NCI-H1417 treated with DMSO at 0.1 percent for 48 hours (cell line): Measurements from ENCODE around the gene FHIP2A.
"Not testable (repeated sequence)": the region's sequence is repeated elsewhere in the genome, so short reads cannot be mapped to it uniquely, and the experiment has no call there.

Experiments used
- DNase-seq: peaks from one replicate; lab custom pipeline; 2025; lab: John Stamatoyannopoulos, UW

FHIP2A gene

GRCh38 chr10:114821293-114821914 is at the start of gene FHIP2A:
Gene FHIP2A, plus strand, starts transcription at chr10:114821780. Its CDS starts 299 bp downstream, at chr10:114822079.
- DNase-seq = no peak

GRCh38 chr10:114772496-114773196 is 48.9 kb upstream of the FHIP2A start:
- DNase-seq = no peak

- no peak for DNase-seq
Measured at GRCh38 chr10:114773197-114773532, 48.4 kb upstream of the FHIP2A start.

GRCh38 chr10:114775082-114775481 is 46.5 kb upstream of the FHIP2A start:
- not testable (repeated sequence) for DNase-seq

- DNase-seq = no peak
Measured at GRCh38 chr10:114777415-114777814, 44.2 kb upstream of the FHIP2A start.

- DNase-seq = no peak
Measured at GRCh38 chr10:114779803-114780576, 41.6 kb upstream of the FHIP2A start.

GRCh38 chr10:114780577-114781184 is 40.9 kb upstream of the FHIP2A start:
- no peak for DNase-seq

GRCh38 chr10:114782666-114783065 is 38.9 kb upstream of the FHIP2A start:
- no peak for DNase-seq

GRCh38 chr10:114783686-114784085 is 37.9 kb upstream of the FHIP2A start:
- no peak for DNase-seq

GRCh38 chr10:114786492-114786891 is 35.1 kb upstream of the FHIP2A start:
- not testable (repeated sequence) for DNase-seq

- DNase-seq = not testable (repeated sequence)
Measured at GRCh38 chr10:114787131-114787530, 34.4 kb upstream of the FHIP2A start.

GRCh38 chr10:114791768-114792167 is 29.8 kb upstream of the FHIP2A start:
- no peak for DNase-seq

- DNase-seq = no peak
Measured at GRCh38 chr10:114795039-114795438, 26.5 kb upstream of the FHIP2A start.

GRCh38 chr10:114800361-114800760 is 21.2 kb upstream of the FHIP2A start:
- DNase-seq = no peak

- DNase-seq = no peak
Measured at GRCh38 chr10:114801411-114801813, 20.2 kb upstream of the FHIP2A start.

- DNase-seq = no peak
Measured at GRCh38 chr10:114802177-114802576, 19.4 kb upstream of the FHIP2A start.

GRCh38 chr10:114806562-114807391 is 14.8 kb upstream of the FHIP2A start:
- no peak for DNase-seq

- DNase-seq = no peak
Measured at GRCh38 chr10:114808982-114809381, 12.6 kb upstream of the FHIP2A start.

GRCh38 chr10:114810926-114811325 is 10.7 kb upstream of the FHIP2A start:
- no peak for DNase-seq

GRCh38 chr10:114811862-114812261 is 9.7 kb upstream of the FHIP2A start:
- no peak for DNase-seq

GRCh38 chr10:114815791-114816190 is 5.8 kb upstream of the FHIP2A start:
- DNase-seq = no peak

GRCh38 chr10:114816308-114816707 is 5.3 kb upstream of the FHIP2A start:
- no peak for DNase-seq
